CD14-positive monocyte (primary cell): Measurements from ENCODE around the gene VTI1A. TPM values are rescaled to one million over a fixed set of nuclear protein-coding genes. Genes with fewer than 3 reads are reported as not detected.

Source experiments
- DNase-seq, 3 donors: peaks; one replicate each; pipeline ENCODE4 v3.0.0-alpha.2; 2011 to 2022
- H2AFZ ChIP-seq: 2 replicates; pipeline ENCODE4 v1.6.0; 2012; ENCODE audit warnings: mild to moderate bottlenecking, low read depth, low read length, inconsistent platforms; ENCODE audit not compliant: insufficient read depth, poor library complexity, severe bottlenecking
- H3K27ac ChIP-seq, 2 donors: 1 replicate in 1 of 2; 2 replicates in 1 of 2; pipeline ENCODE4 v1.5.1; 2012 to 2013; ENCODE audit warnings: low read length in 2 of 2, control low read depth in 1 of 2, inconsistent platforms in 1 of 2, low read depth in 1 of 2, mild to moderate bottlenecking in 1 of 2
- H3K27me3 ChIP-seq, 2 donors: one replicate each; pipeline versions ENCODE4 v1.6.0 to v1.6.1; 2011 to 2013; ENCODE audit warnings: low read length in 2 of 2; ENCODE audit not compliant: control insufficient read depth in 2 of 2, insufficient read depth in 2 of 2
- H3K36me3 ChIP-seq, 2 donors: replicated peaks in 1 of 2; 1 replicate in 1 of 2; 2 replicates in 1 of 2; pipeline versions ENCODE4 v1.5.1 to v1.6.1; 2012 to 2013; ENCODE audit warnings: low read length in 2 of 2, control low read depth in 1 of 2, inconsistent platforms in 1 of 2, mild to moderate bottlenecking in 1 of 2; ENCODE audit not compliant: insufficient read depth in 2 of 2, control insufficient read depth in 1 of 2
- H3K4me1 ChIP-seq, 2 donors: 1 replicate in 1 of 2; 2 replicates in 1 of 2; pipeline versions ENCODE4 v1.5.1 to v1.6.1; 2012 to 2013; ENCODE audit warnings: low read length in 2 of 2, control low read depth in 1 of 2, inconsistent platforms in 1 of 2, mild to moderate bottlenecking in 1 of 2, moderate library complexity in 1 of 2; ENCODE audit not compliant: insufficient read depth in 2 of 2, control insufficient read depth in 1 of 2
- H3K4me2 ChIP-seq: replicated peaks from 2 replicates; pipeline ENCODE3; 2012; ENCODE audit warnings: low read length, moderate library complexity, mild to moderate bottlenecking; ENCODE audit not compliant: poor library complexity, severe bottlenecking; ENCODE audit errors: extremely low read depth
- H3K4me3 ChIP-seq, 3 experiments: fragments of 200-600 bp in 1 of 3; sonication (generic) in 1 of 3; replicated peaks in 1 of 3; 1 replicate in 2 of 3; 2 replicates in 1 of 3; pipeline ENCODE4 v1.5.1; 2011 to 2013; ENCODE audit warnings: low read length in 3 of 3, mild to moderate bottlenecking in 3 of 3, control low read depth in 2 of 3, low read depth in 2 of 3, inconsistent platforms in 1 of 3, moderate library complexity in 1 of 3
- H3K79me2 ChIP-seq: 2 replicates; pipeline ENCODE4 v1.6.0; 2012; ENCODE audit warnings: mild to moderate bottlenecking, control low read depth, inconsistent platforms, low read length, moderate library complexity; ENCODE audit not compliant: insufficient read depth
- H3K9ac ChIP-seq: 2 replicates; pipeline ENCODE4 v1.6.0; 2017; ENCODE audit warnings: low read length, mild to moderate bottlenecking; ENCODE audit not compliant: insufficient read depth, poor library complexity, severe bottlenecking
- H3K9me3 ChIP-seq, 2 donors: replicated peaks in 1 of 2; 1 replicate in 1 of 2; 2 replicates in 1 of 2; pipeline versions ENCODE4 v1.5.1 to v1.6.1; 2012 to 2013; ENCODE audit warnings: low read length in 2 of 2, control low read depth in 1 of 2; ENCODE audit not compliant: control insufficient read depth in 1 of 2, insufficient read depth in 1 of 2
- H4K20me1 ChIP-seq: 2 replicates; pipeline ENCODE4 v1.6.0; 2012; ENCODE audit warnings: mild to moderate bottlenecking, low read length, control low read depth, moderate library complexity; ENCODE audit not compliant: insufficient read depth
- H3K27ac Mint-ChIP-seq, 7 donors: one replicate each; pipeline ENCODE4 v1.8.0; 2020; ENCODE audit warnings: mild to moderate bottlenecking in 7 of 7, mixed read lengths in 7 of 7, moderate library complexity in 6 of 7, inconsistent platforms in 2 of 7
- H3K27me3 Mint-ChIP-seq, 3 donors: one replicate each; pipeline ENCODE4 v1.8.0; 2021 to 2022; ENCODE audit warnings: low read depth in 3 of 3, mild to moderate bottlenecking in 3 of 3, mixed read lengths in 3 of 3, moderate library complexity in 3 of 3, inconsistent platforms in 1 of 3
- H3K36me3 Mint-ChIP-seq, 2 donors: one replicate each; pipeline ENCODE4 v1.8.0; 2020; ENCODE audit warnings: mixed read lengths in 2 of 2, inconsistent platforms in 1 of 2, mild to moderate bottlenecking in 1 of 2
- H3K4me1 Mint-ChIP-seq: one replicate; pipeline ENCODE4 v1.8.0; 2020; ENCODE audit warnings: mild to moderate bottlenecking, mixed read lengths
- H3K4me3 Mint-ChIP-seq, 2 donors: one replicate each; pipeline ENCODE4 v1.8.0; 2020; ENCODE audit warnings: mild to moderate bottlenecking in 2 of 2, mixed read lengths in 2 of 2, moderate library complexity in 1 of 2
- H3K9me3 Mint-ChIP-seq, 7 donors: one replicate each; pipeline ENCODE4 v1.8.0; 2020 to 2022; ENCODE audit warnings: mixed read lengths in 7 of 7, mild to moderate bottlenecking in 6 of 7, moderate library complexity in 6 of 7, inconsistent platforms in 2 of 7
- CTCF ChIP-seq: fragments of 200-600 bp; IDR thresholded peaks from one replicate; pipeline ENCODE4 v1.8.0; 2022; ENCODE audit warnings: antibody characterized with exemption, mild to moderate bottlenecking
- WGBS: methylation state at CpG from one replicate; pipeline ENCODE4 v1.1.5; 2013; ENCODE audit warnings: missing lambda C conversion rate; ENCODE audit not compliant: insufficient coverage; 5-methylcytosine and 5-hydroxymethylcytosine counted together
- intact Hi-C, 2 donors: fragments of 100-400 bp; cut with micrococcal nuclease; formaldehyde crosslinking; loops; one replicate each; pipeline versions ENCODE4 v1.15.0 to v1.15.1; 2023
- polyA plus RNA-seq, 3 donors: library from polyadenylated mRNA; depleted of rRNA in 1 of 3; unstranded in 2 of 3; stranded (reverse) in 1 of 3; fragments of 300-500 nt in 2 of 3; fragments of >200 nt in 1 of 3; fragmentation: Illumina TruSeq in 2 of 3; gene quantifications; 1 replicate in 2 of 3; 2 replicates in 1 of 3; pipeline ENCODE4 v1.2.3, GENCODE V29; 2012 to 2021

Gene VTI1A
- polyA plus RNA-seq, 3 donors: 23.6 to 25.4 (median 24.1) TPM

- WGBS: no CpG with 5 or more reads among the region's 4 CpGs
Observed at GRCh38 chr10:112851181-112851580, 404.2 kb downstream of the VTI1A start.

GRCh38 chr10:112851588-112852211 is 404.7 kb downstream of the VTI1A start:
- intact Hi-C loops: loop anchor here in 1 of 2 donors (1.0 to 10.0 kb wide), 3 partner anchors 36 to 243 kb away; partner anchors contain the start of gene TCF7L2
- H2AFZ ChIP-seq: no peak overlapping the region
- Mint-ChIP-seq H3K36me3 (peaks cover 22 to 31% of the 10 kb centered on the region in 2 donors), H3K4me1 (peaks cover 57% of the 10 kb centered on the region), H3K27me3 (peaks cover 8 to 32% (median 27%) of the 10 kb centered on the region in 3 donors), H3K9me3 (peaks cover 14 to 23% (median 17%) of the 10 kb centered on the region in 7 donors), H3K4me3 (peak overlapping the region; percentile 13 to 84), H3K27ac (peak overlapping the region; percentile 90 to 99 (median 94))
- TF ChIP-seq CTCF: no peak
- peaks cover 46 to 59% of the 10 kb centered on the region in 2 donors for H3K4me1 ChIP-seq
- H3K4me3 ChIP-seq: peak overlapping the region in 1 of 3 experiments; percentile 43
- WGBS: 100% methylated on average over 1 of the region's 3 CpGs
- no peaks in the 10 kb centered on the region for H3K79me2 ChIP-seq
- H3K9ac ChIP-seq: no peak overlapping the region
- peak overlapping the region; percentile 27 to 59 for H3K27ac ChIP-seq
- H3K4me2 ChIP-seq: peak overlapping the region; percentile 63
- H3K36me3 ChIP-seq: no peaks in the 10 kb centered on the region
- H3K27me3 ChIP-seq: peaks cover 3 to 12% of the 10 kb centered on the region in 2 donors
- no peaks in the 10 kb centered on the region for H4K20me1 ChIP-seq
- DNase-seq: no peak
- H3K9me3 ChIP-seq: peaks cover 17% of the 10 kb centered on the region in 2 donors

More at GRCh38 chr10:112851181-112851580, 404.2 kb downstream of the VTI1A start:
- DNase-seq: peak in 1 of 3 donors; percentile 36
- Histone ChIP-seq H3K36me3 (no peaks in the 10 kb centered on the region), H3K4me2 (peak overlapping the region; percentile 63), H2AFZ (no peak overlapping the region), H3K27me3 (peaks cover 3 to 9% of the 10 kb centered on the region in 2 donors), H3K27ac (peak overlapping the region; percentile 27 to 59), H3K9ac (no peak overlapping the region), H3K79me2 (no peaks in the 10 kb centered on the region), H4K20me1 (no peaks in the 10 kb centered on the region), H3K4me3 (peak overlapping the region in 1 of 3 experiments; percentile 43), H3K4me1 (peaks cover 46 to 59% of the 10 kb centered on the region in 2 donors), H3K9me3 (peaks cover 17 to 20% of the 10 kb centered on the region in 2 donors)
- no peak for TF ChIP-seq CTCF
- Mint-ChIP-seq H3K9me3 (peaks cover 14 to 27% (median 19%) of the 10 kb centered on the region in 7 donors), H3K27ac (peak overlapping the region; percentile 45 to 99 (median 94)), H3K4me1 (peaks cover 55% of the 10 kb centered on the region), H3K36me3 (peaks cover 22 to 28% of the 10 kb centered on the region in 2 donors), H3K4me3 (peak overlapping the region in 1 of 2 donors; percentile 77), H3K27me3 (peaks cover 7 to 28% (median 22%) of the 10 kb centered on the region in 3 donors)
- intact Hi-C loops: loop anchor here in 1 of 2 donors (10.0 kb wide), 2 partner anchors 104 to 244 kb away; partner anchors contain the start of gene TCF7L2
